ENCODE results near the gene TBX18.

Gene TBX18

GRCh38 chr6:84718038-84718955 lies 46.1 kb downstream of the TBX18 start:
- Histone ChIP-seq H3K27me3 (ENCODE audit: control insufficient read depth, low read length) (no peaks in the 10 kb centered on the region), H3K36me3 (ENCODE audit: control insufficient read depth, low read length) (no peaks in the 10 kb centered on the region), H4K20me1 (ENCODE audit: control insufficient read depth, insufficient read depth, low read depth, low read length) (no peaks in the 10 kb centered on the region), H3K9me3 (ENCODE audit: control insufficient read depth, insufficient read depth, low read length) (no peaks in the 10 kb centered on the region), H3K27ac (ENCODE audit: low read depth, low read length) (no peak overlapping the region), H3F3A (ENCODE audit: control insufficient read depth, insufficient read depth) (no peaks in the 10 kb centered on the region), H3K4me2 (ENCODE audit: low read length) (no peak overlapping the region), H3K4me1 (ENCODE audit: control insufficient read depth, low read length) (no peaks in the 10 kb centered on the region), H3K79me2 (ENCODE audit: control insufficient read depth, low read length) (no peaks in the 10 kb centered on the region), H3K4me3 (ENCODE audit: low read length) (no peak overlapping the region), H3K9me2 (replicated peaks; ENCODE audit: control insufficient read depth, low read length) (no peaks in the 10 kb centered on the region)
- TF ChIP-seq EZH2phosphoT487 (IDR thresholded peaks at IDR 0.05; ENCODE audit: borderline replicate concordance, low read length) (no peak), CTCF (IDR thresholded peaks at IDR 0.05; ENCODE audit: low read depth, low read length, poor library complexity, severe bottlenecking) (no peak)

GRCh38 chr6:84709121-84709520 lies 55.3 kb downstream of the TBX18 start:
- no peaks in the 10 kb centered on the region for H3K9me3 ChIP-seq (ENCODE audit: control insufficient read depth, insufficient read depth, low read length)
- H3K4me1 ChIP-seq (ENCODE audit: control insufficient read depth, low read length), result no peaks in the 10 kb centered on the region
- H3F3A ChIP-seq (ENCODE audit: control insufficient read depth, insufficient read depth), result no peaks in the 10 kb centered on the region
- no peak overlapping the region for H3K4me2 ChIP-seq (ENCODE audit: low read length)
- H3K9me2 ChIP-seq (replicated peaks; ENCODE audit: control insufficient read depth, low read length), result no peaks in the 10 kb centered on the region
- no peaks in the 10 kb centered on the region for H3K27me3 ChIP-seq (ENCODE audit: control insufficient read depth, low read length)
- TF ChIP-seq CTCF (IDR thresholded peaks at IDR 0.05; ENCODE audit: low read depth, low read length, poor library complexity, severe bottlenecking) (no peak), EZH2phosphoT487 (IDR thresholded peaks at IDR 0.05; ENCODE audit: borderline replicate concordance, low read length) (no peak)
- H3K79me2 ChIP-seq (ENCODE audit: control insufficient read depth, low read length), result no peaks in the 10 kb centered on the region
- no peak overlapping the region for H3K27ac ChIP-seq (ENCODE audit: low read depth, low read length)
- no peak overlapping the region for H3K4me3 ChIP-seq (ENCODE audit: low read length)
- H4K20me1 ChIP-seq (ENCODE audit: control insufficient read depth, insufficient read depth, low read depth, low read length), result no peaks in the 10 kb centered on the region
- H3K36me3 ChIP-seq (ENCODE audit: control insufficient read depth, low read length), result no peaks in the 10 kb centered on the region

- Histone ChIP-seq H3K9me2 (replicated peaks; ENCODE audit: control insufficient read depth, low read length) (no peaks in the 10 kb centered on the region), H3K79me2 (ENCODE audit: control insufficient read depth, low read length) (no peaks in the 10 kb centered on the region), H3K4me2 (ENCODE audit: low read length) (no peak overlapping the region), H3K27ac (ENCODE audit: low read depth, low read length) (no peak overlapping the region), H3K9me3 (ENCODE audit: control insufficient read depth, insufficient read depth, low read length) (no peaks in the 10 kb centered on the region), H3K4me3 (ENCODE audit: low read length) (no peak overlapping the region), H3K4me1 (ENCODE audit: control insufficient read depth, low read length) (no peaks in the 10 kb centered on the region), H3K36me3 (ENCODE audit: control insufficient read depth, low read length) (no peaks in the 10 kb centered on the region), H3K27me3 (ENCODE audit: control insufficient read depth, low read length) (no peaks in the 10 kb centered on the region), H3F3A (ENCODE audit: control insufficient read depth, insufficient read depth) (no peaks in the 10 kb centered on the region), H4K20me1 (ENCODE audit: control insufficient read depth, insufficient read depth, low read depth, low read length) (no peaks in the 10 kb centered on the region)
- no peak for TF ChIP-seq EZH2phosphoT487 (IDR thresholded peaks at IDR 0.05; ENCODE audit: borderline replicate concordance, low read length)
- no peak for TF ChIP-seq CTCF (IDR thresholded peaks at IDR 0.05; ENCODE audit: low read depth, low read length, poor library complexity, severe bottlenecking)
These were observed 57.2 kb downstream of the TBX18 start for GRCh38 chr6:84707171-84707570.
